ENCODE measurements around the gene CDKN1C.

The CDKN1C gene

GRCh38 chr11:2921261-2921660 is 35.7 kb upstream of the CDKN1C start (continued):
- TF ChIP-seq REST (tag by site-specific recombination; IDR thresholded peaks at IDR 0.05) (no peak), ZNF521 (tag by site-specific recombination; IDR thresholded peaks at IDR 0.05) (no peak), ZSCAN18 (tag by site-specific recombination; IDR thresholded peaks at IDR 0.05) (no peak), ZNF645 (tag by site-specific recombination; IDR thresholded peaks at IDR 0.05) (no peak), MYNN (tag by site-specific recombination; IDR thresholded peaks at IDR 0.05; ENCODE audit: borderline replicate concordance) (no peak), ZNF280C (tag by site-specific recombination; IDR thresholded peaks at IDR 0.05) (no peak), ZNF449 (tag by site-specific recombination; IDR thresholded peaks at IDR 0.05) (no peak), TRIM28 (IDR thresholded peaks at IDR 0.05; ENCODE audit: borderline replicate concordance, low read length) (no peak)

- ChIA-PET POLR2A (interaction anchor here (0.7 to 1.1 kb wide), 3 partner anchors 9 to 22 kb away, joined by 3 to 5 read pairs (median 4); partner anchors contain the start of gene PHLDA2), CTCF (interaction anchor here (0.5 to 0.7 kb wide), 5 partner anchors 9 to 633 kb away, joined by 3 to 4 read pairs (median 4); no protein-coding TSS in a partner anchor)
- Histone ChIP-seq H3K36me3 (ENCODE audit: control insufficient read depth in 2 of 2, insufficient read depth in 1 of 2, low read length in 2 of 2) (no peaks in the 10 kb centered on the region), H3K9me3 (ENCODE audit: control insufficient read depth, insufficient read depth, low read depth, low read length) (no peaks in the 10 kb centered on the region), H3K27ac (ENCODE audit: extremely low read depth, low read depth, low read length) (no peak overlapping the region), H3K4me3 (ENCODE audit: low read depth, low read length) (no peak overlapping the region), H3K4me1 (ENCODE audit: control insufficient read depth, insufficient read depth, low read length) (no peaks in the 10 kb centered on the region)
- TF ChIP-seq ZNF473 (tag by site-specific recombination; IDR thresholded peaks at IDR 0.05): no peak
- TF ChIP-seq ZNF549 (tag by site-specific recombination; IDR thresholded peaks at IDR 0.05): no peak
- no peak for TF ChIP-seq YY1 (tag by site-specific recombination; IDR thresholded peaks at IDR 0.05)
- TF ChIP-seq ZNF596 (tag by site-specific recombination; IDR thresholded peaks at IDR 0.05): no peak
- no peak for TF ChIP-seq YY2 (tag by site-specific recombination; IDR thresholded peaks at IDR 0.05)
- no peak for TF ChIP-seq ZNF768 (tag by site-specific recombination; IDR thresholded peaks at IDR 0.05)
- TF ChIP-seq ZNF274 (IDR thresholded peaks at IDR 0.05; ENCODE audit: low read length): no peak
- no peak for TF ChIP-seq ZNF274 (tag by site-specific recombination; IDR thresholded peaks at IDR 0.05; ENCODE audit: borderline replicate concordance)
- TF ChIP-seq IKZF3 (tag by site-specific recombination; IDR thresholded peaks at IDR 0.05): no peak
- no peak for TF ChIP-seq ZNF174 (tag by site-specific recombination; IDR thresholded peaks at IDR 0.05)
- TF ChIP-seq ZBTB11 (tag by site-specific recombination; conservative IDR thresholded peaks at IDR 0.05; ENCODE audit: low read depth): no peak
- TF ChIP-seq ZIC2 (tag by site-specific recombination; IDR thresholded peaks at IDR 0.05): no peak
- TF ChIP-seq ZNF26 (tag by site-specific recombination; IDR thresholded peaks at IDR 0.05): no peak
- no peak for TF ChIP-seq SCRT1 (tag by site-specific recombination; IDR thresholded peaks at IDR 0.05; ENCODE audit: borderline replicate concordance)
These were observed 34.8 kb upstream of the CDKN1C start for GRCh38 chr11:2920343-2920742.
